ENCODE results near the gene PRKD1.

DNA sequence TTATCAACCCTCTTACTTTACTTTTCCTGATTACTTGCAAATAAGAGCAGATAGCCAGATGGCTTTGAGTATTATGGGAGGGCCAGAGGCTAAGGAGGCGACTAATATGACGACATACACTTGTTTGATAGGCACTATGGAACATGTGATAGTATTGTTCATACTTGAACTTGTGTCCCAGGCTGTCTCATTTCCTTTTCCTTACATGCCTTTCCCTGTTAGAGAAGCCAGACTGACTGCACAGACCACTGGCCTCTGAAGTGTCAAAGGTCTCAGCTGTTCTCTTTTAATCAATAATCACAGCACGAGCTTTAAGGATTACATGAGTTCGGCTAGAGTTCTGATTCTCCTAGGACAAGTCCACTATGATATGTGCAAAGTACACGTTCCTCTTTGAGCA, 326.0 kb downstream of the PRKD1 start:
- TF ChIP-seq, protein P1, sequence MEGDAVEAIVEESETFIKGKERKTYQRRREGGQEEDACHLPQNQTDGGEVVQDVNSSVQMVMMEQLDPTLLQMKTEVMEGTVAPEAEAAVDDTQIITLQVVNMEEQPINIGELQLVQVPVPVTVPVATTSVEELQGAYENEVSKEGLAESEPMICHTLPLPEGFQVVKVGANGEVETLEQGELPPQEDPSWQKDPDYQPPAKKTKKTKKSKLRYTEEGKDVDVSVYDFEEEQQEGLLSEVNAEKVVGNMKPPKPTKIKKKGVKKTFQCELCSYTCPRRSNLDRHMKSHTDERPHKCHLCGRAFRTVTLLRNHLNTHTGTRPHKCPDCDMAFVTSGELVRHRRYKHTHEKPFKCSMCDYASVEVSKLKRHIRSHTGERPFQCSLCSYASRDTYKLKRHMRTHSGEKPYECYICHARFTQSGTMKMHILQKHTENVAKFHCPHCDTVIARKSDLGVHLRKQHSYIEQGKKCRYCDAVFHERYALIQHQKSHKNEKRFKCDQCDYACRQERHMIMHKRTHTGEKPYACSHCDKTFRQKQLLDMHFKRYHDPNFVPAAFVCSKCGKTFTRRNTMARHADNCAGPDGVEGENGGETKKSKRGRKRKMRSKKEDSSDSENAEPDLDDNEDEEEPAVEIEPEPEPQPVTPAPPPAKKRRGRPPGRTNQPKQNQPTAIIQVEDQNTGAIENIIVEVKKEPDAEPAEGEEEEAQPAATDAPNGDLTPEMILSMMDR (IDR thresholded peaks at IDR 0.05), result no peak
- TF ChIP-seq EP300 (IDR thresholded peaks at IDR 0.05) (no peak), POLR2AphosphoS5 (IDR thresholded peaks at IDR 0.05) (no peak)
